GM13977 (cell line): ENCODE results near the gene SCGB1A1.
A peak's percentile ranks its signal among the peaks of the same experiment; 100 is the strongest.
"Not testable (repeated sequence)": the region's sequence is repeated elsewhere in the genome, so short reads cannot be mapped to it uniquely, and the experiment has no call there.

Experiments
- DNase-seq: peaks from one replicate; pipeline ENCODE4 v3.0.0; 2012; ENCODE audit warnings: low spot score
- CTCF ChIP-seq: IDR thresholded peaks from 2 replicates; pipeline ENCODE4 v1.5.1; 2012; ENCODE audit warnings: mild to moderate bottlenecking, control low read depth; ENCODE audit not compliant: insufficient read depth; ENCODE audit errors: extremely low read depth, missing control alignments
- in situ Hi-C: fragments of 300-500 bp; cut with MboI; formaldehyde crosslinking; loops from one replicate; pipeline ENCODE4 v1.12.0; 2022; ENCODE audit warnings: low sequenced_read_pairs, low pct_unique_long_range_greater_than_20kb, mixed read lengths, inconsistent platforms; ENCODE audit not compliant: unreplicated experiment

Gene SCGB1A1

GRCh38 chr11:62380821-62381245, 38.0 kb upstream of the SCGB1A1 start:
- peak; percentile 84 for TF ChIP-seq CTCF
- in situ Hi-C loops, result not testable (repeated sequence)
- DNase-seq, result peak; percentile 53

GRCh38 chr11:62383822-62384221, 35.0 kb upstream of the SCGB1A1 start:
- in situ Hi-C loops, result no loop called here
- no peak for TF ChIP-seq CTCF
- no peak for DNase-seq

- DNase-seq, in situ Hi-C loops: not testable (repeated sequence)
Measured at GRCh38 chr11:62386083-62386482, 32.8 kb upstream of the SCGB1A1 start.

- in situ Hi-C loops, result no loop called here
- DNase-seq, result no peak
- TF ChIP-seq CTCF, result no peak
Measured at GRCh38 chr11:62387381-62387780, 31.5 kb upstream of the SCGB1A1 start.

GRCh38 chr11:62388999-62389398, 29.8 kb upstream of the SCGB1A1 start:
- in situ Hi-C loops, result no loop called here
- TF ChIP-seq CTCF, result no peak
- no peak for DNase-seq

- no peak for TF ChIP-seq CTCF
- no peak for DNase-seq
- in situ Hi-C loops, result no loop called here
Measured at GRCh38 chr11:62390237-62390636, 28.6 kb upstream of the SCGB1A1 start.

GRCh38 chr11:62390722-62391121, 28.1 kb upstream of the SCGB1A1 start:
- no peak for DNase-seq
- no peak for TF ChIP-seq CTCF
- in situ Hi-C loops, result no loop called here
